ENCODE data around the gene SRGAP3.

SRGAP3 gene

GRCh38 chr3:9226326-9226725, 23.1 kb downstream of the SRGAP3 start:
- DNase-seq (ENCODE audit: low read depth in 2 of 2, low spot score in 1 of 2): no peak

GRCh38 chr3:9225268-9225667, 24.2 kb downstream of the SRGAP3 start:
- no peak for DNase-seq (ENCODE audit: low read depth in 2 of 2, low spot score in 1 of 2)

- no peak for DNase-seq (ENCODE audit: low read depth in 2 of 2, low spot score in 1 of 2)
These were observed 25.0 kb downstream of the SRGAP3 start for GRCh38 chr3:9224490-9224889.

- DNase-seq (ENCODE audit: low read depth in 2 of 2, low spot score in 1 of 2): no peak
These were observed 25.8 kb downstream of the SRGAP3 start for GRCh38 chr3:9223672-9224071.

- no peak for DNase-seq (ENCODE audit: low read depth in 2 of 2, low spot score in 1 of 2)
These were observed 26.3 kb downstream of the SRGAP3 start for GRCh38 chr3:9222956-9223639.

- DNase-seq (ENCODE audit: low read depth in 2 of 2, low spot score in 1 of 2): no peak
These were observed 27.4 kb downstream of the SRGAP3 start for GRCh38 chr3:9222049-9222448.

GRCh38 chr3:9218514-9218846, 31.0 kb downstream of the SRGAP3 start:
- no peak for DNase-seq (ENCODE audit: low read depth in 2 of 2, low spot score in 1 of 2)

GRCh38 chr3:9217784-9218513, 31.5 kb downstream of the SRGAP3 start:
- no peak for DNase-seq (ENCODE audit: low read depth in 2 of 2, low spot score in 1 of 2)

GRCh38 chr3:9216736-9217135, 32.7 kb downstream of the SRGAP3 start:
- DNase-seq (ENCODE audit: low read depth in 2 of 2, low spot score in 1 of 2): no peak

- no peak for DNase-seq (ENCODE audit: low read depth in 2 of 2, low spot score in 1 of 2)
These were observed 34.8 kb downstream of the SRGAP3 start for GRCh38 chr3:9214599-9214998.

GRCh38 chr3:9214185-9214584, 35.3 kb downstream of the SRGAP3 start:
- no peak for DNase-seq (ENCODE audit: low read depth in 2 of 2, low spot score in 1 of 2)

- no peak for DNase-seq (ENCODE audit: low read depth in 2 of 2, low spot score in 1 of 2)
These were observed 36.3 kb downstream of the SRGAP3 start for GRCh38 chr3:9213019-9213634.

GRCh38 chr3:9211155-9211950, 38.1 kb downstream of the SRGAP3 start:
- DNase-seq (ENCODE audit: low read depth in 2 of 2, low spot score in 1 of 2): no peak

GRCh38 chr3:9209777-9210176, 39.7 kb downstream of the SRGAP3 start:
- no peak for DNase-seq (ENCODE audit: low read depth in 2 of 2, low spot score in 1 of 2)

- DNase-seq (ENCODE audit: low read depth in 2 of 2, low spot score in 1 of 2): no peak
These were observed 40.8 kb downstream of the SRGAP3 start for GRCh38 chr3:9208605-9209152.

GRCh38 chr3:9207116-9207763, 42.2 kb downstream of the SRGAP3 start:
- no peak for DNase-seq (ENCODE audit: low read depth in 2 of 2, low spot score in 1 of 2)

- no peak for DNase-seq (ENCODE audit: low read depth in 2 of 2, low spot score in 1 of 2)
These were observed 43.2 kb downstream of the SRGAP3 start for GRCh38 chr3:9206287-9206686.

GRCh38 chr3:9205345-9206143, 43.9 kb downstream of the SRGAP3 start:
- DNase-seq (ENCODE audit: low read depth in 2 of 2, low spot score in 1 of 2): no peak

- DNase-seq (ENCODE audit: low read depth in 2 of 2, low spot score in 1 of 2): no peak
These were observed 45.0 kb downstream of the SRGAP3 start for GRCh38 chr3:9204253-9204992.
